Nephron (organoid): ENCODE data around the gene HPS1.

ENCODE experiments used
- H3K27ac Mint-ChIP-seq, 3 experiments: 2 replicates each; pipeline ENCODE4 v1.8.0; 2020; ENCODE audit warnings: mixed read lengths in 3 of 3, mild to moderate bottlenecking in 2 of 3, moderate library complexity in 1 of 3
- H3K27me3 Mint-ChIP-seq: 2 replicates; pipeline ENCODE4 v1.8.0; 2021; ENCODE audit warnings: low read depth, mild to moderate bottlenecking, moderate library complexity, mixed read lengths
- H3K36me3 Mint-ChIP-seq: 2 replicates; pipeline ENCODE4 v1.8.0; 2020; ENCODE audit warnings: low read depth, mixed read lengths
- H3K4me1 Mint-ChIP-seq: 2 replicates; pipeline ENCODE4 v1.8.0; 2020; ENCODE audit warnings: mixed read lengths
- H3K4me3 Mint-ChIP-seq, 3 experiments: 2 replicates each; pipeline ENCODE4 v1.8.0; 2020; ENCODE audit warnings: mild to moderate bottlenecking in 3 of 3, mixed read lengths in 3 of 3, moderate library complexity in 2 of 3
- H3K9me3 Mint-ChIP-seq: 2 replicates; pipeline ENCODE4 v1.8.0; 2020; ENCODE audit warnings: mixed read lengths
- CTCF ChIP-seq, 3 experiments: fragments of 200-600 bp; sonication (generic); IDR thresholded peaks; one replicate each; pipeline ENCODE4 v1.5.0; 2021; ENCODE audit warnings: antibody characterized with exemption in 3 of 3; ENCODE audit not compliant: unreplicated experiment in 3 of 3

The HPS1 gene

GRCh38 chr10:98467506-98468318 lies 21.0 kb upstream of the HPS1 start:
- Mint-ChIP-seq H3K9me3 (no peaks in the 10 kb centered on the region), H3K4me1 (peaks cover 42% of the 10 kb centered on the region), H3K27ac (peak overlapping the region in 2 of 3 experiments; percentile 55 to 78), H3K36me3 (no peaks in the 10 kb centered on the region), H3K4me3 (peak overlapping the region; percentile 75 to 88 (median 84)), H3K27me3 (no peaks in the 10 kb centered on the region)
- TF ChIP-seq CTCF (IDR thresholded peaks at IDR 0.05; ENCODE audit: unreplicated experiment in 3 of 3) = peak; percentile 76 to 88 (median 85)

GRCh38 chr10:98466861-98467505 lies 20.2 kb upstream of the HPS1 start:
- no peaks in the 10 kb centered on the region for H3K27me3 Mint-ChIP-seq
- no peaks in the 10 kb centered on the region for H3K36me3 Mint-ChIP-seq
- H3K27ac Mint-ChIP-seq = peak overlapping the region in 2 of 3 experiments; percentile 55 to 78
- no peaks in the 10 kb centered on the region for H3K9me3 Mint-ChIP-seq
- H3K4me1 Mint-ChIP-seq = peaks cover 37% of the 10 kb centered on the region
- no peak for TF ChIP-seq CTCF (IDR thresholded peaks at IDR 0.05; ENCODE audit: unreplicated experiment in 3 of 3)
- H3K4me3 Mint-ChIP-seq = peak overlapping the region in 2 of 3 experiments; percentile 24 to 88

GRCh38 chr10:98465866-98466265 lies 19.1 kb upstream of the HPS1 start:
- TF ChIP-seq CTCF (IDR thresholded peaks at IDR 0.05; ENCODE audit: unreplicated experiment in 3 of 3) = no peak
- peaks cover 34% of the 10 kb centered on the region for H3K4me1 Mint-ChIP-seq
- H3K36me3 Mint-ChIP-seq = no peaks in the 10 kb centered on the region
- H3K27ac Mint-ChIP-seq = peak overlapping the region in 1 of 3 experiments; percentile 50
- H3K27me3 Mint-ChIP-seq = no peaks in the 10 kb centered on the region
- no peak overlapping the region for H3K4me3 Mint-ChIP-seq
- H3K9me3 Mint-ChIP-seq = no peaks in the 10 kb centered on the region

DNA sequence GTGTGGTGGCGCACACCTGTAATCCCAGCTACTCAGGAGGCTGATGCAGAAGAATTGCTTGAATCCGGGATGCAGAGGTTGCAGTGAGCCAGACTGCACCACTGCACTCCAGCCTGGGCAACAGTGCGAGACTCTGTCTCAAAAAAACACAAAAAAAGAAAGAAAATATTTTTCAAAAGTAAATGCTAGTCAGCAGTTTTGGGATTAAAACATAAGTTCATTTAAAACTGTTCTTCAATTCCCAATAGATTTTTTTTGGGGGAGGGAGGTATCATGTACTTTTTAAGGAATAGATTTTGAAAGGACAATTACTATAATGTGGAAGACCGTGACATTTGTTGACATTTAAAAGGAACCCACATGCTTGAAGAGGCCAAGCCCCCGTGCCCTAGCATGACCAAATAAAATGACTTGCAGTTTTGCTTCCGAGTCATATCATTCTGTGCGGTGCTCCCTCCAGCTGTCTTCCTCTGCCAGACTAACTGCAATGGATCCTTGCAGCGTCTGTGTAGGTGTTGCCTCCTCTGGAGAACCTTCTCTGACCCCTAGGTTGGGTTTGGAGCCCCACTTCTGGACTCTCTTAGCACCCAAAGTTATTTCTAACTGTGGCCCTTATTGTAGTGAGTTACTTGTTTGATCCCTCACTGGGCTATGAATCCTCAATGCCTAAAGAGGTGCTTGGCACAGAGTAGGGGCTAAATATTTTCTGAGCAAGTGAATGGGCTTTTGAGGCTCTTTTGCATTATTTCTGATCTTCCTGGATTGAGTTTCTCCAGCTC lies 17.4 kb upstream of the HPS1 start:
- Mint-ChIP-seq H3K27me3 (no peaks in the 10 kb centered on the region), H3K4me3 (no peak overlapping the region), H3K4me1 (peaks cover 21% of the 10 kb centered on the region), H3K36me3 (no peaks in the 10 kb centered on the region), H3K27ac (no peak overlapping the region), H3K9me3 (no peaks in the 10 kb centered on the region)
- TF ChIP-seq CTCF (IDR thresholded peaks at IDR 0.05; ENCODE audit: unreplicated experiment in 3 of 3) = no peak

DNA sequence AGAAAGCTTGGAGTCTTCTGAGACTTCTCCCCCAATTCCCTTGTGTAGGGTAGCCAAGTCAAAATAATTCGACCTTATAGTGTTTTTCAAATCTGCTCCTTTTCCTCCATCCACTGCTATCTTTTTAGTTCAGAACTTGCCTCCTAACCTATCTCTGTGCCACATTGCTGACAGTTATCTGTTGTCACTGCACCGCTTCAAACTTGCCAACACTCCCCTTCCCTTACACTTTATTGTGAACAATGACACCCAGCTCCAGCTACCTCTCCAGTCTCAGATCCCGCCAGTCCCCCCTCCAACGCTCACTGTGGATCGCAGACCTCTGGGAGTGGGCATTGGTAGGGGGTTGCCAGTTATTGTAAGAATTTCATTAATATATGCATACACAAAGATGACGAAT lies 16.3 kb upstream of the HPS1 start:
- Mint-ChIP-seq H3K9me3 (no peaks in the 10 kb centered on the region), H3K4me3 (no peak overlapping the region), H3K27ac (no peak overlapping the region), H3K36me3 (no peaks in the 10 kb centered on the region), H3K27me3 (no peaks in the 10 kb centered on the region), H3K4me1 (peaks cover 11% of the 10 kb centered on the region)
- TF ChIP-seq CTCF (IDR thresholded peaks at IDR 0.05; ENCODE audit: unreplicated experiment in 3 of 3) = no peak
